Mesendoderm (in vitro differentiated cells): ENCODE results near the gene C1orf210.

Source experiments
- DNase-seq: peaks from one replicate; pipeline ENCODE4 v3.0.0; 2013
- H2AK5ac ChIP-seq: 2 replicates; pipeline ENCODE4 v1.6.1; 2013; ENCODE audit warnings: low read length, inconsistent platforms
- H2BK120ac ChIP-seq: 2 replicates; pipeline ENCODE4 v1.6.1; 2013; ENCODE audit warnings: low read depth, mild to moderate bottlenecking, low read length, moderate library complexity, mixed read lengths
- H2BK15ac ChIP-seq: replicated peaks from 2 replicates; pipeline ENCODE4 v1.6.1; 2013; ENCODE audit warnings: low read depth, mild to moderate bottlenecking, moderate library complexity
- H2BK5ac ChIP-seq: 2 replicates; pipeline ENCODE4 v1.6.1; 2013; ENCODE audit warnings: low read length, inconsistent platforms
- H3K18ac ChIP-seq: 2 replicates; pipeline ENCODE4 v1.6.1; 2013; ENCODE audit warnings: mild to moderate bottlenecking, low read length, mixed read lengths
- H3K23ac ChIP-seq: one replicate; pipeline ENCODE4 v1.6.1; 2013; ENCODE audit warnings: low read length
- H3K27ac ChIP-seq: 2 replicates; pipeline ENCODE4 v1.5.1; 2013; ENCODE audit warnings: low read depth, mild to moderate bottlenecking, inconsistent platforms, low read length, moderate library complexity
- H3K27me3 ChIP-seq: 2 replicates; pipeline ENCODE4 v1.6.1; 2013; ENCODE audit warnings: low read length, control low read depth, mild to moderate bottlenecking, inconsistent platforms; ENCODE audit not compliant: insufficient read depth, poor library complexity
- H3K36me3 ChIP-seq: 2 replicates; pipeline ENCODE4 v1.6.1; 2013; ENCODE audit warnings: low read length, inconsistent platforms; ENCODE audit not compliant: control insufficient read depth, insufficient read depth
- H3K4ac ChIP-seq: one replicate; pipeline ENCODE4 v1.6.1; 2013; ENCODE audit warnings: low read depth, mild to moderate bottlenecking, low read length, moderate library complexity
- H3K4me1 ChIP-seq: 2 replicates; pipeline ENCODE4 v1.6.1; 2013; ENCODE audit warnings: low read depth, low read length, inconsistent platforms; ENCODE audit not compliant: control insufficient read depth
- H3K4me2 ChIP-seq: 2 replicates; pipeline ENCODE4 v1.6.1; 2013; ENCODE audit warnings: low read length
- H3K4me3 ChIP-seq: 2 replicates; pipeline ENCODE4 v1.5.1; 2013; ENCODE audit warnings: mild to moderate bottlenecking, low read length
- H3K56ac ChIP-seq: one replicate; pipeline ENCODE4 v1.6.1; 2013; ENCODE audit warnings: low read length
- H3K79me1 ChIP-seq: 2 replicates; pipeline ENCODE4 v1.6.1; 2013; ENCODE audit warnings: low read length, inconsistent platforms
- H3K79me2 ChIP-seq: 2 replicates; pipeline ENCODE4 v1.6.1; 2013; ENCODE audit warnings: mild to moderate bottlenecking, low read length; ENCODE audit not compliant: control insufficient read depth, insufficient read depth
- H3K9ac ChIP-seq: 2 replicates; pipeline ENCODE4 v1.6.1; 2013; ENCODE audit warnings: low read length, inconsistent platforms
- H4K5ac ChIP-seq: one replicate; pipeline ENCODE4 v1.6.1; 2013; ENCODE audit warnings: low read length
- H4K8ac ChIP-seq: one replicate; pipeline ENCODE4 v1.6.1; 2013; ENCODE audit warnings: low read depth, mild to moderate bottlenecking, control low read depth, low read length, moderate library complexity
- WGBS: extraction: QIAGEN DNeasy Blood & Tissue Kit; methylation state at CpG from one replicate; pipeline ENCODE4 v1.1.7; 2013; ENCODE audit warnings: low lambda C conversion rate, missing lambda C conversion rate; ENCODE audit not compliant: insufficient coverage; ENCODE audit errors: extremely low coverage; 5-methylcytosine and 5-hydroxymethylcytosine counted together

The C1orf210 gene

DNA sequence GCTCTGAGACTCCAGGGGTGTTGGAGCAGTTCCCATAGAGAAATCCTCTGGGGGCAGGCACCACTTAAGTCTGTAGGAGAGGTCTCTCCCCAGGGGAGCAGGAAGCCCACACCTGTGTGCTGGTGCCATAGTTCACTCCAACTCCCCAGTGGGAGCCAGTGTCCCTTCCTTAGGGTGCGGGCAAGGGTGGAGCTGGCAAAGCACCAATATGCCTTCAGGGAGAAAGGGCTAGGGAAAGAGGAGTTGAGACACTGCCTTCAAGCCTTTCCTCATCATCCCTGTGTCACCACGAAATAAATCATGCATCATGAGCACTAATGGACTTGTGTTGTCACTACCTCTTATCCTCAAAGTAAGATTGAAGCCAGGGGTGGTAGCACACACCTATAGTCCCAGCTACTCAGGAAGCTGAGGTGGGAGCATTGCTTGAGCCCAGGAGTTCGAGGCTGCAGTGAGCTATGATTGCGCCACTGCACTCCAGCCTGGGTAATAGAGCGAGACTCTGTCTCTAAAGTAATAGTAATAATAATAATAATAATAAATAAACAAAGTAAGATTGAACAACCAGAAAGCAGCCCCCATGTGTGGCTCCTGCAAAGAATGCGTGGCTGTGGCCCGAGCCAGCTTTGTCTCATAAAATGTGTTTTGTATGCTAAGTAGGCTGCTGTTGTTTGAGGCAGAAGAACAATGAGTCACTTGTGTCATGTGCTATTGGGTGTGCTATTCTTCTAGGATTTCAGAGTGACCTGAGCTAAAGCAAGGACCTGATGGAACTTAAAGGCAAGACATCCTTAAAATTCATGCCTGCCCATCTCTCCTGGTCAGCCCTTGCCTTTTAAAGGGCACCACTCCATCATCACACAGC is 8.7 kb upstream of the C1orf210 start:
- no peak overlapping the region for H3K9ac ChIP-seq
- no peak overlapping the region for H4K8ac ChIP-seq
- H2AK5ac ChIP-seq = no peak overlapping the region
- H3K4me1 ChIP-seq = no peaks in the 10 kb centered on the region
- no peak overlapping the region for H3K27ac ChIP-seq
- H3K23ac ChIP-seq = no peak overlapping the region
- H2BK120ac ChIP-seq = no peak overlapping the region
- H3K4ac ChIP-seq = no peak overlapping the region
- H3K79me1 ChIP-seq = no peaks in the 10 kb centered on the region
- H3K36me3 ChIP-seq = no peaks in the 10 kb centered on the region
- no peak overlapping the region for H4K5ac ChIP-seq
- H3K18ac ChIP-seq = no peak overlapping the region
- H3K4me3 ChIP-seq = no peak overlapping the region
- H3K27me3 ChIP-seq = no peaks in the 10 kb centered on the region
- no CpG with 5 or more reads among the region's 7 CpGs for WGBS
- no peak overlapping the region for H3K56ac ChIP-seq
- H3K4me2 ChIP-seq = no peak overlapping the region
- no peaks in the 10 kb centered on the region for H3K79me2 ChIP-seq
- peak; percentile 78 for DNase-seq
- H2BK5ac ChIP-seq = no peak overlapping the region
- no peak overlapping the region for H2BK15ac ChIP-seq

- Histone ChIP-seq H3K36me3 (no peaks in the 10 kb centered on the region), H2BK5ac (no peak overlapping the region), H3K27me3 (no peaks in the 10 kb centered on the region), H3K4me2 (no peak overlapping the region), H2AK5ac (no peak overlapping the region), H3K9ac (no peak overlapping the region), H3K56ac (no peak overlapping the region), H3K18ac (no peak overlapping the region), H3K79me2 (no peaks in the 10 kb centered on the region), H3K27ac (no peak overlapping the region), H3K4me1 (no peaks in the 10 kb centered on the region), H4K8ac (no peak overlapping the region), H3K4ac (no peak overlapping the region), H3K23ac (peak overlapping the region; percentile 3), H3K79me1 (no peaks in the 10 kb centered on the region), H3K4me3 (no peak overlapping the region), H4K5ac (no peak overlapping the region), H2BK15ac (no peak overlapping the region), H2BK120ac (no peak overlapping the region)
- WGBS = no CpG with 5 or more reads among the region's 2 CpGs
- DNase-seq = no peak
Observed at GRCh38 chr1:43293176-43293575, 7.8 kb upstream of the C1orf210 start.

DNA sequence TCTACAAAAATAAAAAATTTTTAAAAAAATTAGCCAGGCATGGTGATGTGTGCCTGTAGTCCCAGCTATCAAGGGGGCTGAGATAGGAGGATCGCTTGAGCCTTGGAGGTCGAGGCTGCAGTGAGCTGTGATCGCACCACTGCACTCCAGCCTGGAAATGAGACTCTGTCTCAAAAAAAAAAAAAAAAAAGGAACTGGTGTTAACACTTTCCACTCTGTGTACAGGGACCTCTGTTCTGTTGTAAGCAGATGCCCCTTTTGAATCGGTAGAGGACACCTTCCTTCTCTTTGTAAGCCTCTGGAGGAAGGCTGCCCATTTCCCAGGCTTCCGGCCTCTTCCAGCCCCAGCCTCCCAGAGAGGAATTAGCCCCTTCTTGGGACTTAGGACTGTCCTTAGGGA is 7.3 kb upstream of the C1orf210 start:
- H3K9ac ChIP-seq = no peak overlapping the region
- H2BK120ac ChIP-seq = no peak overlapping the region
- no peak overlapping the region for H3K56ac ChIP-seq
- no peak overlapping the region for H4K5ac ChIP-seq
- no peak overlapping the region for H3K18ac ChIP-seq
- H3K27ac ChIP-seq = no peak overlapping the region
- WGBS = no CpG with 5 or more reads among the region's 5 CpGs
- no peak overlapping the region for H3K4me2 ChIP-seq
- no peak overlapping the region for H3K4ac ChIP-seq
- no peak overlapping the region for H2BK15ac ChIP-seq
- H3K79me1 ChIP-seq = no peaks in the 10 kb centered on the region
- H3K4me1 ChIP-seq = no peaks in the 10 kb centered on the region
- H3K23ac ChIP-seq = no peak overlapping the region
- no peaks in the 10 kb centered on the region for H3K27me3 ChIP-seq
- no peak overlapping the region for H2BK5ac ChIP-seq
- no peak overlapping the region for H3K4me3 ChIP-seq
- DNase-seq = no peak
- H3K79me2 ChIP-seq = no peaks in the 10 kb centered on the region
- no peak overlapping the region for H4K8ac ChIP-seq
- no peaks in the 10 kb centered on the region for H3K36me3 ChIP-seq
- no peak overlapping the region for H2AK5ac ChIP-seq

- H3K56ac ChIP-seq = no peak overlapping the region
- H3K27me3 ChIP-seq = no peaks in the 10 kb centered on the region
- H2BK5ac ChIP-seq = no peak overlapping the region
- H3K4me1 ChIP-seq = no peaks in the 10 kb centered on the region
- H3K79me1 ChIP-seq = no peaks in the 10 kb centered on the region
- H2BK15ac ChIP-seq = no peak overlapping the region
- H3K4me2 ChIP-seq = no peak overlapping the region
- no peak overlapping the region for H3K27ac ChIP-seq
- no peak overlapping the region for H3K18ac ChIP-seq
- no peak overlapping the region for H4K8ac ChIP-seq
- DNase-seq = no peak
- H3K36me3 ChIP-seq = no peaks in the 10 kb centered on the region
- no peak overlapping the region for H4K5ac ChIP-seq
- no CpG with 5 or more reads among the region's 7 CpGs for WGBS
- H2BK120ac ChIP-seq = no peak overlapping the region
- no peak overlapping the region for H3K4me3 ChIP-seq
- H3K9ac ChIP-seq = no peak overlapping the region
- H3K79me2 ChIP-seq = no peaks in the 10 kb centered on the region
- H2AK5ac ChIP-seq = no peak overlapping the region
- no peak overlapping the region for H3K23ac ChIP-seq
- no peak overlapping the region for H3K4ac ChIP-seq
Observed at GRCh38 chr1:43292216-43292615, 6.8 kb upstream of the C1orf210 start.

GRCh38 chr1:43288785-43289706 is 3.7 kb upstream of the C1orf210 start:
- H3K27ac ChIP-seq = no peak overlapping the region
- H2BK120ac ChIP-seq = no peak overlapping the region
- no CpG with 5 or more reads among the region's 12 CpGs for WGBS

More at GRCh38 chr1:43288785-43289706, 3.7 kb upstream of the C1orf210 start:
- Histone ChIP-seq H3K4me2 (no peak overlapping the region), H3K36me3 (no peaks in the 10 kb centered on the region), H2AK5ac (no peak overlapping the region), H3K56ac (no peak overlapping the region), H3K23ac (no peak overlapping the region), H3K4ac (no peak overlapping the region), H4K5ac (no peak overlapping the region), H4K8ac (no peak overlapping the region), H3K18ac (no peak overlapping the region), H3K27me3 (no peaks in the 10 kb centered on the region), H2BK15ac (no peak overlapping the region), H3K4me3 (no peak overlapping the region), H2BK5ac (no peak overlapping the region), H3K9ac (no peak overlapping the region), H3K79me1 (no peaks in the 10 kb centered on the region), H3K4me1 (peaks cover 7% of the 10 kb centered on the region), H3K79me2 (no peaks in the 10 kb centered on the region)
- no peak for DNase-seq
